ENCODE measurements around the gene DIABLO. TPM values are rescaled to one million over a fixed set of nuclear protein-coding genes. Genes with fewer than 3 reads are reported as not detected.

Gene DIABLO
- total and polyA plus RNA-seq, 2 donors (not counting 1 experiment from before 2014, with no cell fraction given) = 59.6 to 60.6 TPM

DNA sequence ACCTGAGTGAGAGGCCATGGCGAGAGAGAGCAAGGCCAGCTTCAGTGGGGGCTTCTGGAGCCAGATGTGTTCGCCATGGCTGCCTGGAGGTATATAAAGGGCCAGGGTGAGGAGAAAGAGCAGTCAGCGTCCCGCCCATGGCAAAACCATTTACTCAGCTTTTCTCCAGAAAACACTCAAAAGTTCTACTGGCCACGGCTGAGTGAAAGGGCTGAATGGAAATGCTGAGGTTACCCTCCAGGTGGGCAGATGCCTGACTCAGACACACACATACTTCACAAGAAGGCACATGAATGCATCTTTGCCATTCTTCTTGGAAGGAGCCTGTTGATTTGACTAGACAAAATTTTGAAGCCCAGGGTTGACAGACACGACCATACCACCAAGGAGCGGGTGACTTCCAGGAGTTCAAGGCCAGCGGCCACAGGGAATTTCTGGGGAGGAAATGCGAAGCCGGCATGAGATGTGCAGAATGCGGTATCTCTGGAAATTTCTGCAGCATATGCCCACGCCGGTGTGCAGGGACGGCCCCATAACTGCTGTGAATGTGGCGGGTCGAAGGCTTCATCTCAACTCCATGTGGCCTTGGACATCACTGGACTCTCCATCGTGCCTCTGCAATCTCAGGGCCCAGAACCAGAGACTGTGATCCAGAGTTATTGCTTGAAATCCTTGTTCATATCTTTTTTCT, 51.6 kb downstream of the DIABLO start, which contains the start of gene IL31:
Gene IL31, minus strand, starts transcription at position 67 of the 691 bp plus-strand sequence. Its CDS starts 49 bp downstream, at position 18.
- DNase-seq (ENCODE audit: low read depth in 2 of 2) = no peak
- Histone ChIP-seq H2AFZ (ENCODE audit: low read length) (no peak within 1 kb of the TSS), H3K36me3 (ENCODE audit: control insufficient read depth, insufficient read depth, low read length) (no peaks in the 10 kb centered on the region), H3K27ac (ENCODE audit: insufficient read depth, low read length) (no peak within 1 kb of the TSS), H3K79me2 (ENCODE audit: control insufficient read depth, insufficient read depth, low read length) (no peaks in the 10 kb centered on the region), H4K20me1 (ENCODE audit: control insufficient read depth, extremely low read depth, insufficient read depth, low read length) (no peaks in the 10 kb centered on the region), H3K4me2 (ENCODE audit: extremely low read depth, insufficient read depth, low read length) (no peak within 1 kb of the TSS), H3K27me3 (ENCODE audit: control insufficient read depth, insufficient read depth, low read length) (peaks cover 6% of the 10 kb centered on the region), H3K4me3 (replicated peaks in 1 of 4; ENCODE audit: control extremely low read depth in 1 of 4, insufficient read depth in 1 of 4, low read depth in 3 of 4, low read length in 4 of 4) (no peak within 1 kb of the TSS), H3K9ac (ENCODE audit: insufficient read depth, low read length) (no peak within 1 kb of the TSS), H3K4me1 (ENCODE audit: control insufficient read depth, extremely low read depth, insufficient read depth, low read length) (no peaks in the 10 kb centered on the region), H3K9me3 (ENCODE audit: control insufficient read depth, insufficient read depth, low read depth, low read length) (no peaks in the 10 kb centered on the region)
- TF ChIP-seq, protein P1, sequence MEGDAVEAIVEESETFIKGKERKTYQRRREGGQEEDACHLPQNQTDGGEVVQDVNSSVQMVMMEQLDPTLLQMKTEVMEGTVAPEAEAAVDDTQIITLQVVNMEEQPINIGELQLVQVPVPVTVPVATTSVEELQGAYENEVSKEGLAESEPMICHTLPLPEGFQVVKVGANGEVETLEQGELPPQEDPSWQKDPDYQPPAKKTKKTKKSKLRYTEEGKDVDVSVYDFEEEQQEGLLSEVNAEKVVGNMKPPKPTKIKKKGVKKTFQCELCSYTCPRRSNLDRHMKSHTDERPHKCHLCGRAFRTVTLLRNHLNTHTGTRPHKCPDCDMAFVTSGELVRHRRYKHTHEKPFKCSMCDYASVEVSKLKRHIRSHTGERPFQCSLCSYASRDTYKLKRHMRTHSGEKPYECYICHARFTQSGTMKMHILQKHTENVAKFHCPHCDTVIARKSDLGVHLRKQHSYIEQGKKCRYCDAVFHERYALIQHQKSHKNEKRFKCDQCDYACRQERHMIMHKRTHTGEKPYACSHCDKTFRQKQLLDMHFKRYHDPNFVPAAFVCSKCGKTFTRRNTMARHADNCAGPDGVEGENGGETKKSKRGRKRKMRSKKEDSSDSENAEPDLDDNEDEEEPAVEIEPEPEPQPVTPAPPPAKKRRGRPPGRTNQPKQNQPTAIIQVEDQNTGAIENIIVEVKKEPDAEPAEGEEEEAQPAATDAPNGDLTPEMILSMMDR (conservative IDR thresholded peaks at IDR 0.05 in 1 of 2, IDR thresholded peaks at IDR 0.05 in 1 of 2; ENCODE audit: low read depth in 1 of 2, low read length in 2 of 2) = no peak

DNA sequence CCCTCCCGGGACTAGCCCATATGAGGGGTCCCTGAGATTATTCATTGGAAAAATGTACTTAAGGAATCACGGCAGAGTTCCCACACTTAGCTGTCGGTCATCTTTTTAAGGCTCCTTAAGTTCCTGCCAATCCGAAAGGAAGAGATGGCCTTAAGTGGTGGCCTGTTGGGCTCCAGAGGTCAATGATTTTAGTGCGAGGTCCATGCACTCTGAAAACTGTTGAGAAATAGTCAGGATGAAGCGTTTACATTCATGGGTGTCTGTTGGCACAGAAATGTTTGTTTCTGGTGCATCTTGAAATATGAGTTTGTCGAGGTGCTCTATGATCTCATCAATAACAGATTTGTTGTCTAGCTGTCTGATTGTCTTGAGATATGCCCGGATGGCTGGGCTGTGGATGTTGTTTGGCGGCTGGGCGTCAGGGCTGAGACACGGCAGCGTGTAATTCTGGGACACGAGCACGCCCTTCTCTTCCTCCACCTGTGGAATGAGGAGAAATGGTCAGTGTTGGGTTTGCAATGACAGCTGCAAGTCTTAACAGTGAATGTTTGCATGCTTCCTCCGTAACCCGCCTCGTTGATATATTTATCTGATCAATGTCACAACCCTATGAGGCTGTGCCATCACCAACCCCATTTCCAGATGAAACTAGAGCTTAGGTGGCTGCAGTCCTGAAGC, 53.5 kb downstream of the DIABLO start:
- no peaks in the 10 kb centered on the region for H3K36me3 ChIP-seq (ENCODE audit: control insufficient read depth, insufficient read depth, low read length)
- H3K4me1 ChIP-seq (ENCODE audit: control insufficient read depth, extremely low read depth, insufficient read depth, low read length) = no peaks in the 10 kb centered on the region
- no peak overlapping the region for H3K4me3 ChIP-seq (replicated peaks in 1 of 4; ENCODE audit: control extremely low read depth in 1 of 4, insufficient read depth in 1 of 4, low read depth in 3 of 4, low read length in 4 of 4)
- H3K27me3 ChIP-seq (ENCODE audit: control insufficient read depth, insufficient read depth, low read length) = peaks cover 6% of the 10 kb centered on the region
- H3K79me2 ChIP-seq (ENCODE audit: control insufficient read depth, insufficient read depth, low read length) = no peaks in the 10 kb centered on the region
- no peak overlapping the region for H3K4me2 ChIP-seq (ENCODE audit: extremely low read depth, insufficient read depth, low read length)
- no peak overlapping the region for H3K27ac ChIP-seq (ENCODE audit: insufficient read depth, low read length)
- H4K20me1 ChIP-seq (ENCODE audit: control insufficient read depth, extremely low read depth, insufficient read depth, low read length) = no peaks in the 10 kb centered on the region
- no peak overlapping the region for H3K9ac ChIP-seq (ENCODE audit: insufficient read depth, low read length)
- H2AFZ ChIP-seq (ENCODE audit: low read length) = no peak overlapping the region
- TF ChIP-seq EZH2 (IDR thresholded peaks at IDR 0.05; ENCODE audit: low read length, missing control alignments) = no peak
- TF ChIP-seq, protein P1 (conservative IDR thresholded peaks at IDR 0.05 in 1 of 2, IDR thresholded peaks at IDR 0.05 in 1 of 2; ENCODE audit: low read depth in 1 of 2, low read length in 2 of 2) = no peak
- no peaks in the 10 kb centered on the region for H3K9me3 ChIP-seq (ENCODE audit: control insufficient read depth, insufficient read depth, low read depth, low read length)
- no peak for DNase-seq (ENCODE audit: low read depth in 2 of 2)

DNA sequence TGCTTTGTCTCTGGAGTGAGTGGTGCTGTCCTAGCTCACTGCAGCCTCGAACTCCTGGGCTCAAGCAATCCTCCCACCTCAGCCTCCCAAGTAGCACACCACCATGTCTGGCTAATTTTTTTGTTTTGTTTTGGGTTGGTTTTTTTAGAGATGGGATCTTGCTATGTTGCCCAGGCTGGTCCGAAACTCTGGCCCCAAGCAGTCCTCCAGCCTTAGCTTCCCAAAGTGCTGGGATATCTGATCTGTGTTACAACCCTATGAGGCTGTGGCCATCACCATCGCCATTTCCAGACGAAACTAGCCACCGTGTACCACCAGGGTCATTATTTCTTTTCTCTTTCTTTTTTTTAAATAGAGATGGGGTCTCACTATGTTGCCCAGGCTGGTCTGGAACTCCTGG, 54.5 kb downstream of the DIABLO start:
- TF ChIP-seq EZH2 (IDR thresholded peaks at IDR 0.05; ENCODE audit: low read length, missing control alignments) = no peak
- H2AFZ ChIP-seq (ENCODE audit: low read length) = no peak overlapping the region
- H3K36me3 ChIP-seq (ENCODE audit: control insufficient read depth, insufficient read depth, low read length) = no peaks in the 10 kb centered on the region
- H3K9ac ChIP-seq (ENCODE audit: insufficient read depth, low read length) = no peak overlapping the region
- H4K20me1 ChIP-seq (ENCODE audit: control insufficient read depth, extremely low read depth, insufficient read depth, low read length) = no peaks in the 10 kb centered on the region
- no peaks in the 10 kb centered on the region for H3K9me3 ChIP-seq (ENCODE audit: control insufficient read depth, insufficient read depth, low read depth, low read length)
- no peak overlapping the region for H3K27ac ChIP-seq (ENCODE audit: insufficient read depth, low read length)
- no peak for DNase-seq (ENCODE audit: low read depth in 2 of 2)
- H3K4me1 ChIP-seq (ENCODE audit: control insufficient read depth, extremely low read depth, insufficient read depth, low read length) = no peaks in the 10 kb centered on the region
- H3K79me2 ChIP-seq (ENCODE audit: control insufficient read depth, insufficient read depth, low read length) = no peaks in the 10 kb centered on the region
- no peak overlapping the region for H3K4me3 ChIP-seq (replicated peaks in 1 of 4; ENCODE audit: control extremely low read depth in 1 of 4, insufficient read depth in 1 of 4, low read depth in 3 of 4, low read length in 4 of 4)
- H3K27me3 ChIP-seq (ENCODE audit: control insufficient read depth, insufficient read depth, low read length) = peaks cover 6% of the 10 kb centered on the region
- no peak overlapping the region for H3K4me2 ChIP-seq (ENCODE audit: extremely low read depth, insufficient read depth, low read length)

Data from fibroblast of lung (primary cell).